ENCODE data around the gene SOX5. TPM values are rescaled to one million over a fixed set of nuclear protein-coding genes. Genes with fewer than 3 reads are reported as not detected.

SOX5 gene
- total and polyA plus RNA-seq, 12 donors = 0.17 to 4.3 (median 2.4) TPM

- no peak for DNase-seq
- no peak overlapping the region for H3K4me3 ChIP-seq
- intact Hi-C loops (cut with DNase I) = loop anchor here in 1 of 10 donors (10.0 kb wide), 1 partner anchor 56 kb away; no protein-coding TSS in a partner anchor
- no peaks in the 10 kb centered on the region for H3K9me3 ChIP-seq
- H3K36me3 ChIP-seq = no peaks in the 10 kb centered on the region
- no peak for TF ChIP-seq CTCF (IDR thresholded peaks at IDR 0.05)
- H3K4me1 ChIP-seq = no peaks in the 10 kb centered on the region
- H3K27me3 ChIP-seq = no peaks in the 10 kb centered on the region
- WGBS, 2 donors = 78 to 81% methylated on average over 4 of the region's 4 CpGs
- no peak overlapping the region for H3K27ac ChIP-seq
- no peak for ATAC-seq
These were observed 308.7 kb downstream of the SOX5 start for GRCh38 chr12:23640754-23641153.

- no peaks in the 10 kb centered on the region for H3K36me3 ChIP-seq
- no peak for TF ChIP-seq CTCF (IDR thresholded peaks at IDR 0.05)
- H3K4me1 ChIP-seq = no peaks in the 10 kb centered on the region
- no peaks in the 10 kb centered on the region for H3K9me3 ChIP-seq
- WGBS, 2 donors = 84 to 93% methylated on average over 2 of the region's 2 CpGs
- no peak overlapping the region for H3K27ac ChIP-seq
- ATAC-seq = no peak
- intact Hi-C loops (cut with DNase I) = no loop called here
- H3K4me3 ChIP-seq = no peak overlapping the region
- DNase-seq = no peak
- H3K27me3 ChIP-seq = no peaks in the 10 kb centered on the region
These were observed 315.1 kb downstream of the SOX5 start for GRCh38 chr12:23634344-23634743.

DNA sequence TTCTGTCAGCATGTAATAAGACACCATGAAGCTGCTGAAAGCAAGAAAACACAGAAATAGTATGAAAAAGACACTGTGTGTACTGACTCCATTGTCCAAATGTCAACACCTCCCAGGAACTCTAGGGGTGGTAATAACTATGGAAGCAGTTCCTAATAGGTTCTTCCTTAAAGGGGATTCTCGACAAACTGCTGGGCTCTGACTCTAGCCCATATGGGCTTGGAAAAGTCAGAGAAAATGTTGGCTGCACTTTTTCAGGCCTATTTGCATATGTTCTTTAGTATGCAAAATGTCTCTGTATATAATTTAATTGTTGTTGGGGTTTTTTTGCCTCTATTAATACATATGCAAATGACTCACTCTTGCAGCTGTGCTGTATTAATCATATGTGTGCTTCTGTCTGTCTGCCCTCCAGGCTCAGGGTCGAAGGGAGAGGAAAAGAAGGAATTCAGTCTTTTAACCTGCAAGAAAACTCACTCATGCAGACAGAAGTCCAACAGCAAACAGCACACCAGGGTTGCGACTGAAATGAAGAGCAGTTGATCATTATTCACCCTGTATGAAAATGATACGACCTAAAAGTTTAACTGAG is 317.6 kb downstream of the SOX5 start:
- H3K9me3 ChIP-seq = no peaks in the 10 kb centered on the region
- no peaks in the 10 kb centered on the region for H3K36me3 ChIP-seq
- TF ChIP-seq CTCF (IDR thresholded peaks at IDR 0.05) = no peak
- DNase-seq (no peak), ATAC-seq (no peak)
- no peak overlapping the region for H3K4me3 ChIP-seq
- intact Hi-C loops (cut with DNase I) = no loop called here
- WGBS, 2 donors = 77 to 80% methylated on average over 4 of the region's 4 CpGs
- no peaks in the 10 kb centered on the region for H3K27me3 ChIP-seq
- no peak overlapping the region for H3K27ac ChIP-seq
- H3K4me1 ChIP-seq = no peaks in the 10 kb centered on the region

DNA sequence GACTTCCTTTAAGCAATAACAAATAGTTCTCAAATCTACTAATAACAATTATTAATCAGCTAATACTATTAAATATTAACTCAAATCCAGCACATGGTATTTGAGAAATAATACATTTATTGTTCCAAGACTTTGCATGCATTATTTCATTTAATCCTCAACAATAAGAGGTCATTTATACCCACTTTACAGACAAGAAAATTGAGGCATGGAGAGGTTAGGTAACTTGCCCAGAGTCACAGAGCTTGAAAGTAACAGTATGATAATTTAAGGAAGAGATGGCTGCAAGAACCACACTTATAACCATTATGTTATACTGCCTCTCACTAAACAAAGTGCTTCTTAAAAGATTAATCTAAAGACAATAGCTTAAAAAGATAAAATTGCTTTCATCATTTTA is 318.9 kb downstream of the SOX5 start:
- DNase-seq (no peak), ATAC-seq (no peak)
- Histone ChIP-seq H3K4me1 (no peaks in the 10 kb centered on the region), H3K27ac (no peak overlapping the region), H3K27me3 (no peaks in the 10 kb centered on the region), H3K36me3 (no peaks in the 10 kb centered on the region), H3K4me3 (no peak overlapping the region), H3K9me3 (no peaks in the 10 kb centered on the region)
- TF ChIP-seq CTCF (IDR thresholded peaks at IDR 0.05) = no peak
- intact Hi-C loops (cut with DNase I) = no loop called here

Data from heart right ventricle (tissue), 16 donors.